GM18870 (cell line): ENCODE measurements around the gene CDK5R1.

ENCODE experiments used
- ATAC-seq: cut with Tn5 transposase; IDR thresholded peaks from one replicate; pipeline ENCODE4 v1.9.1; 2021; ENCODE audit warnings: moderate library complexity; ENCODE audit not compliant: unreplicated experiment

The CDK5R1 gene

GRCh38 chr17:32470405-32471167, 16.2 kb upstream of the CDK5R1 start:
- ATAC-seq = no peak

DNA sequence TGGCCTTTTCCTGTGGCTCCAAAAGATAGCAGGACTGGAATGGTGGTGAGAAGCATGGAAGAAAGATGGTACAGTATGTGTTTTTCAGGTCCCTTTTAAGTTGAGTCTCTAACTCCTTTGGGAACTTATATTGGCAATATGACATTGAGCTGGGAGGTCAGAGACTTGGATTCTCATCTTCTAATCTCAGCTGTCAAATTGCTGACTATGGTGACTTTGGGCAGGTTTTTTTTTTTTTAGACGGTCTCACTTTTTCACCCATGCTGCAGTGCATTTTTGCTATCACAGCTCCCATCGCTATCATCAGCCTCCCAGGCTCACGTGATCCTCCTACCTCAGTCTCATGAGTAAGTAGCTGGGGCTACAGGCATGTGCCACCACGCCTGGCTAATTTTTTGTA, 15.1 kb upstream of the CDK5R1 start:
- ATAC-seq = no peak

- ATAC-seq = no peak
These were observed 11.5 kb upstream of the CDK5R1 start for GRCh38 chr17:32475258-32475657.

GRCh38 chr17:32477220-32477619, 9.6 kb upstream of the CDK5R1 start:
- ATAC-seq = no peak

DNA sequence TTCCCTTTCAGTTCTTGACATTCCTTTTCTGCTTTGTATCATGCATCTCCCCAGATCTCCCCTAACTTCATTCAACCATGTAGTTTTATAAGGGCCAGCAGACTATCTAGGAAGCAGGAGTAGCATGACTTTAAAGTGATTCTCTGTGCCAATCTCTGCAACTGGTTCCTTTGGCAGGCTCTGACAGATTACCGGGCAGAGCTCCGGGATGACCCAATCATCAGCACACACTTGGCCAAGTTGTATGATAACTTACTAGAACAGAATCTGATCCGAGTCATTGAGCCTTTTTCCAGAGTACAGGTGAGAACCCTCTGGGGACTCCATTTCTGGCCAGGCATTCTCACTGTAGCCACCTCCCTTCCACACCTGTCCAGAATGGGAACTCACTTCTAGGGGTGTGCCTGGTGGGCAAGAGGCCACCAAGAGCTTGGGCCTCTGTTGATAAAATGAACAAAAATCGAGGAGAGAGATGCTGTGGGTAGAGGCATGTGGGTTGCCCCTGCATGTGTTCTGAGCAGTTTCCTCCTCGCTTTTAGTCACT, 7.6 kb upstream of the CDK5R1 start:
- no peak for ATAC-seq

DNA sequence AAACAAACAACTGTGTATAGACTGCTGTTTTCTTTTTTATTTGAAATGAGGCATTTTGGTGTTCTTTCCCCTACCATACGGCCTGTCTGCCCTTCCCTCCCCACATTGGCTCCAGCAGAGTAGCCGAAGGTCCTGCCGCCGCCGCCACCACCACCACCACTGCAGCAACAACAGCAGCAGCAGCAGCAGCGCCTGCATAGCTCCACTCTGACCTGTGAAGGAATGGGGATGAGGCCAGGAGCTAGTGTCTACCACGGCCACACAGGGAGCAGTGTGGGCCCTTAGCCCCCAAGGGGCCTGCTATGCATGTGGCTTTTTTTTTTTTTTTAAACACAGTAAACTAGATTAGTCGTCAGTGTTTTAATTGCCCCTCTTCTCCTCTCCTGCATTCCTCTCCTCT, 5.6 kb upstream of the CDK5R1 start:
- ATAC-seq = no peak

DNA sequence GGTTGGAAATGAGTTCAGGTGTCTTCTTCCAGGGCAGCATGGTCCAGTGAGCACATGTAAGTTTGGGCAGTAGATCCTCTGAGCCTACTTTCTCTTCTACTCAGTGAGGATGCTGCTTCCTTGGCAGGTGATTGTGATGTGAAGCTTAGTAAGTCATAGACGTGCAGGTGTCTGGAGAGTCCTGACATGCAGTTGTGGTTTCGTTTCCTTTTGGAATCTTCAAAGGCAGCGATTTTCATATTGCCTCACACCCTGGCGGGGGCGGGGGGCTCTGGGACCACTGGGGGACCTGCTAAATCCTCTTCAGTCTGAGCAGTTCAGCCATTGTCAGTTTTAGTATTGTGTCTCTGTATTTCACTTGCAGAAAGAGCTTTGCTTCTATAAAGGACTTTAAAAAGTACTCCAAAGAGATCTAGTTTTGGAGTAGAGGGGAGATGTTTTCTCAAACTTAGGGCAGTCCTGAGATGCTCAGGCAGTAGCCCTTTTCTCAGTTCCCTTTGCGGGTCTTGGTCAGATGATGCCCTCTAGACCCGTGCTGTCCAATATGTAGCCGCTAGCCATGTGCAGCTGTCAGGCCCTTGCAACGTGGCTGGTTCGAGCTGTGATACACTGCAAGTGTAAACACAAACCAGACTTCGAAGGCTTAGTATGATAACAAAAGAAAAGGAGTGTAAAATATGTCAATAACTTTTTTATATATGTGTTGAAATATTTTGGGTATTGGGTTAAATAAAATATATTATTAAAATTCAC, 4.0 kb upstream of the CDK5R1 start:
- no peak for ATAC-seq

DNA sequence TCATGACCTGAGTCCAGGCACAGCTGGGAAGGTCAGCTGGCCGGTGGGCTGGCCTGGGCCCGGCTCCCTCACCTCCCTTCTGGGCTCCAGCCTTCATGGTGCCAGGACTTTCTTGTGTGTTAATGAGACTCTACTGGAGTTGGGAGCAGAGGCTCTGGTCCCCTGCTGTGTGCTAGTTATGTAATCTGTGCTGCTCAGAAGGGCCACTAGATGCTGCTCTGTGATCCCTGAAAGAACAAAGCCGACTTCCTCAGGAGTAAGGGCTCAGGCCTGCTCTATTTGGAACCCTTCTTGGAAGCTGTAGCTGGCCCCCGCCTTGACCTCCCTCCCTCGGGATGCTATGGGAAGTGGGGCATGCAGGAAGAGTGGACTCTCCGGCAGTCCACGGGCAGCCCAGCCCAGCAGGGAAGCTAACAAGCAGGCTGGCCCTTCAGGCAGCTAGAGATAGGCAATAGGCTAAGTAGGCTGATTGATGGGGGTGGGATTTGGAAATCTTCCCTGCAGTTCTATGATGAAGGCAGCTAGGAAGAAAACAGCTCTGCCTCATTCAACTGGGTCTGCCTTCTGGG, 3.3 kb upstream of the CDK5R1 start:
- ATAC-seq = no peak

- no peak for ATAC-seq
These were observed 2.7 kb upstream of the CDK5R1 start for GRCh38 chr17:32484041-32484461.

- no peak for ATAC-seq
These were observed 2.2 kb upstream of the CDK5R1 start for GRCh38 chr17:32484628-32485027.

- no peak for ATAC-seq
These were observed 1.3 kb upstream of the CDK5R1 start for GRCh38 chr17:32485261-32486110.

DNA sequence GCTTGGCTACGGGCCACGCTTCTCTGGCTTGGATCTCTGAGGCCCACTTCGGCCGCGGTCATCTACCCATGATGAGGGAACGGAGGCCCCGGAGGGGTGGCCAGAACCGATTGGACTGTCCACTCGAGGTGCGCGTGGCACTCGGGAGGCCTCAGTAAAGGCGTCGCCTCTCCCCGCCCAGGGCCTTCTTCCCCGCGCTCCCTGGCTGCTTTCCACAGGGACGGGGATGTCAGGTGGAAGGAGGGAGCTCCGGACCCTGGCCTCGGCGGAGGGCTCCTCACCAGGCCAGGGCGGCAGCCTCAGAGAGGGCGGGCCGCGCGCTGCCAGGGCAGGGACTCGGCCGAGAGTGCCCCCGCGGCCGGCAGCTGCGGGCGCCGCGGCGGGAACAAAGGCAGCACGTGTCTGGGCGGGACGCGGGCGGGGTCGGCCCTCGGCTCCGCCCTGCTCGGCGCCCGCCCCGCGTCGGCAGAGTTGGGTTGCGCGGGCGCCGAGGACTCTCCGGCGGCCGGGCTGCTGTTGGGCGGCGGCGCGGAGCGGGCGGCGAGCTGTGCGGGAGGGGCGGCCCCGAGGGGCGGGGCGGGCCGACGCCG, 587 bp upstream of the CDK5R1 start:
- ATAC-seq = no peak

- ATAC-seq = no peak
These were observed 832 bp downstream of the CDK5R1 start for GRCh38 chr17:32487473-32488176.

DNA sequence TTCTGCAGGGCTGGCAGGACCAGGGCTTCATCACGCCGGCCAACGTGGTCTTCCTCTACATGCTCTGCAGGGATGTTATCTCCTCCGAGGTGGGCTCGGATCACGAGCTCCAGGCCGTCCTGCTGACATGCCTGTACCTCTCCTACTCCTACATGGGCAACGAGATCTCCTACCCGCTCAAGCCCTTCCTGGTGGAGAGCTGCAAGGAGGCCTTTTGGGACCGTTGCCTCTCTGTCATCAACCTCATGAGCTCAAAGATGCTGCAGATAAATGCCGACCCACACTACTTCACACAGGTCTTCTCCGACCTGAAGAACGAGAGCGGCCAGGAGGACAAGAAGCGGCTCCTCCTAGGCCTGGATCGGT, 1.4 kb downstream of the CDK5R1 start:
- no peak for ATAC-seq

GRCh38 chr17:32488604-32489180, 1.9 kb downstream of the CDK5R1 start:
- no peak for ATAC-seq

- no peak for ATAC-seq
These were observed 2.7 kb downstream of the CDK5R1 start for GRCh38 chr17:32489320-32490100.

DNA sequence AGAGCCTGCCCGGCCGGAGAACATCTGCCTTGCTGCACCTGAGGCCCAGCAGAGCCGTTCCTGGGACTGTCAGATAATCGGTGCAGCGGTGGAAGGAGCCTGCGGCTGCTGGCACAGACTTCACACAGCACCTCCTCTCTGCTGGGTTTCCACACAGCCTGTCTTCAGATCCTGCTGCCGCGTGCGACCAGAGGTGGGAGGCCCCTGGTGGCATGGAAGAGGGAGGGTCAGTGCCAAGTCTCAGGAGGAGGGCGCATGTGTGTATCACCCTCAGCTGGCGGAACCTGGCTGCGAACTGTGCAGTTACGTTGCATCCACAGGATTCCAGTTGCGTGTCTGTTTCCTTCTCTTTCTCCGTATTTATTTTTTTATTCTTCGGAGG, 3.3 kb downstream of the CDK5R1 start:
- no peak for ATAC-seq

DNA sequence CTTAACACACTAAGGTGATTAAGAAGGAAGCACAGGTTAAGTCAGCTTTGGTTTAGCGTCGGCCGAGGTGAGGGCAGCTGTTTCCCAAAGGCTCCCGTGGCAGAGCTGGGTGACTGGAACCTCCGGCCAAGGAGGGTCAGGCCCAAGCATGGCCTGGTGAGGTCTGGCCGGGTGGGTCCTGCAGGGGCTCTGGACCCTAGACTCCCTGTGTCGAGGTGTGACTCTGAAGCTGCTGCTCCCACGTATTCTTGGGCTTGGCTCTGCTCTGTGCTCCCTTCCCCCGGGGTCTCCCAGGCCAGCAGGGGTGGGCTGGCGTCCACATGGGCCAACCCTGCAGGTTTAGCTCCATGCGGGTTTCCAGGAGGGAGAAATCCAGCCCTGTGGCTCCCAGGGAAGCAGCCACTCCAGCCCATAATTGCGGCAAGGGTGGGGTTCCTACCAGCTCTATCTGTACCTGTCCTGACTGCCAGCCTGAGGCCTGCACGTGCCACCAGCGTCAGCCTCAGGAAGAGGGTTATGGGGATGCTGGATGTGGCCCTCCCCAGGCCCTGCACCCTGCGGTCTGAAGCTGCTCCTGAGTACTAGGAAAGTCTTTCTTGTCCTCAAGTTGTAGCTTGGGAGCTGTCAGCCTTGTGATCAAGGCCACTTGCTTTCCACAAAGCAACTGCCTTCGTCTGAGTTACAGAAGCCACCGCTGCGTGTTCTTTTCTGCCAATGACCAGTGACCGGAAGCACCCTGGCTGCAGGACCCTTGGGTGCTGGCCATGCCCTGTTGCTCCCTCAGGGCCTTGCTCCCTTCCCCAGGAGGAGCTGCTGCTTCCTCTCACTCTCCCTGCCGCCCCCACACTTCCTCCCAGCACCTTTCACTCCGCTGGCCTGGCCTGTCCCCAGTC, 4.8 kb downstream of the CDK5R1 start:
- no peak for ATAC-seq
